Measurements from ENCODE around the gene SERPINF2.
"Not testable (repeated sequence)": the region's sequence is repeated elsewhere in the genome, so short reads cannot be mapped to it uniquely, and the experiment has no call there.

The SERPINF2 gene

DNA sequence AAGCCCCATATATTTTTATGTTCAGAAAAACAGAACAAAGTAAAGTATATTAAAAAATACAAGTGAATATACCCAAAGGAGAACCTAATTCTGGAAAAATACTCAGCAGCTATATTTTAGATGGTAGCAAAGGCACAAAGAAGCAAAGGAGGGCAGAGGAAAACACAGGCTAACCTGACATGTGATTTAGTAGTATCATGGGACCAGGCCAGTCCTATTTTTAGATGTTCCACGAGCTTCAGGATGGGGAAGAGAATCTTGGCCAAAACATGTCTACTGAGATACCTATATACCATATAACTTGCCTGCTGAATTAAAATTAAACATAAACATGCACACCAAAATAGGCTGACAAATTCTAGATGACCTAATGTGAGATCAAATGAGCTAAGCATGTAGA is 54.1 kb downstream of the SERPINF2 start:
- no peak for DNase-seq

DNA sequence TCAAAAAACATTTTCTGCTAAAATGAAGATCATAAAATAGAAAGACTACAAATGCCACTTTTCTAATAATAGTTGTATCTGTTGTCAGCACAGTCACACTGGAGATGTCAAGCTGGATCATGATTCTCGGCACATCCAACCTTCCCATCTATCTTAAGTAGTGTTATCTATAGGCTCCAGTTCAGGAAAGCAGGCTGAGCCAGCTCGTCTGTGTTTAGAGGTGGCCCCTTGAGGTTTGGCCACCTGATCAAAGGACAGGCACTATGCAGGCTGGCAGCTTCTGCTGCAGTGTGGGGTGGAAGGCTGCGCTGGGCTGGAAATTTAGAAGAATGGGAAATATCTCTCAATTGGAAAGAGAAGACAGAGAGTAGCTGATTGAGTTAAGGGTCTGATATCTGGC is 54.7 kb downstream of the SERPINF2 start:
- no peak for DNase-seq

DNA sequence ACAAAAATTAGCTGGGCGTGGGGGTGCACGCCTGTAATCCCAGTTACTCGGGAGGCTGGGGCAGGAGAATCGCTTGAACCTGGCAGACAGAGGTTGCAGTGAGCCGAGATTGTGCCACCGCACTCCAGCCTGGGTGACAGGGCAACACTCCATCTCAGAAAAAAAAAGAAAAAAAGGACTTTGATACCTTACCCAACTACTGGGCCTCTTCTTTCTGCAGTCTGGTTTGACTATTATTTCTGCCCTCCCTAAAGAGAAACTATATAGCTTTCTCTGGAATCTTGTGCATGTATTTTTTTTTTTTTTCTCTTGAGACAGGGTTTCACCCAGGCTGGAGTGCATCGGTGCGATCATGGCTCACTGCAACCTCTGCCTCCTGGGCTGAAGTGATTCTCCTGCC is 55.2 kb downstream of the SERPINF2 start:
- not testable (repeated sequence) for DNase-seq

DNA sequence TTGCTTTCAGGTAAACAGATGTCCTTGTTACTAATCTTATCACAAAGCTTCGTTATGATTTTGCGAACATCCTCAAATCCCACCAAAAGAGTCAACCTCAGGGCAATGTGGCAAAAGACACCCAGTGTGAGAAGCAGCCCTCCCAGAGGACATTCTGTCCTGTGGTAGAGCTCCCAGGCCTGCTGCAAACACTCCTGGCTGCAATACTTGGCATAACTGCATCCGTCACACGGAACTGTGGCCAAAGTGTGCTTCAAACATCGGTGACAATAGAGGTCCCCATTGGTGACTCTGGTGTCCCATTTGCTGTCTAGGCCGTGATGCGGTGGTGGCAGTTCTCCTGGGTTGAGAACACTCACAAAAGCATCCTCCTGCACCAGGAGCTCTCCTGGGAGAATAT is 57.6 kb downstream of the SERPINF2 start:
- no peak for DNase-seq

DNA sequence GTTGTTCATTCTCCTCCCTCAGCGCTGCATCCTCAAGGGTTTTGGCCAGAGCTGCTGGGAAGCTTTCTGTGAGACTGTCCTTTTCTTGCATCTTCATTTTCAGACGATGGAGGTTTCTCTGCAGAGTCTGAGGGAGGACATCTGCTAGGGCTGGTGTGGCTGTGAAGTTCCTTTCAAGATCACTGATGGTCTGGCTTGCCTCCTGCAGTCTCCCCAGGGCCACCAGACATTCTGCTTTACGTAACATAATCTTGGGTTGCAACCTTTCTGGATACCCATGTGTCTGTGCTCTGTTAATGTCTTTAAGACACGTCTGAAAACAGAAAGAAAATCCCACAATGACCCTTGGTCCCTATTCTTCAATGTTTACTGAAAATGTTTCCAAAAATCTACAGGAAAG is 58.0 kb downstream of the SERPINF2 start:
- no peak for DNase-seq

DNA sequence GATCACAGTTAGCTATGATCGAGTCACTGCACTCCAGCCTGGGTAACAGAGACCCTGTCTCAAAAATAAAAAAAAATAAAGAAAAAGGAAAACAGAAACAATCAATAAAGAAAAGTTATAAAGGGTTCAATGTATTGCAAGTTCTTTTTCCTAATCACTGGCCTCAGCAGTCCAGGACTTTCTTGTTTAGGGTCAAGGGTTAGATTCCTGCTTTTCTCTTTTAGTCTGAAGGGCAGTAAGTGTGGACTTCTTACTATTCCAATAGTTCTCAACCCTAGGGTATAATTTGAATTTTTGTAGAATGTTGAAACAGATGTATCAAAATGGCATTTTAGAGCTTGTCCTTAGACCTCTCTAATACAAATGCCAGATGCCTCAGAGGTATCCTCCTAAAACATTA is 59.8 kb downstream of the SERPINF2 start:
- DNase-seq = no peak

DNA sequence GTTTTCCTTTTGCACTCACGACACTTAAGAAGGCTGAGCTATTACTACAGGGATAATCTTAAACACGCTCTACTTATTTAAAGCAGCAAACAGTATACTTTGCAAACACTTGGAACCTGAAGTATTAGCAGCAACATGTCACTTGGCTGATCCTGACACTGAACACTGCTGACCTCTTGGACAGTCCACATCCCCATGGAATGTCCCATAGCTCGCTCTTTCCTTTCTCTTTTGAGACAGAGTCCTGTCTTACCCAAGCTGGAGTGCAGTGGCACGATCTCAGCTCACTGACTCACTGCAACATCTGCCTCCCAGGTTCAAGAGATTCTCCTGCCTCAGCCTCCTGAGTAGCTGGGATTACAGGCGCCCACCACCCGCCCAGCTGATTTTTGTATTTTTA is 60.6 kb downstream of the SERPINF2 start:
- no peak for DNase-seq

Data from activated CD4-positive, alpha-beta T cell treated with anti-CD3 and anti-CD28 coated beads, Interleukin-2, amount 50 U/mL, for 1 hour (primary cell).